NAMALWA (cell line): ENCODE results near the gene MRPS7.

Experiments used
- DNase-seq: peaks from one replicate; pipeline ENCODE4 v3.0.0-alpha.2; 2015; ENCODE audit warnings: low spot score

The MRPS7 gene

DNA sequence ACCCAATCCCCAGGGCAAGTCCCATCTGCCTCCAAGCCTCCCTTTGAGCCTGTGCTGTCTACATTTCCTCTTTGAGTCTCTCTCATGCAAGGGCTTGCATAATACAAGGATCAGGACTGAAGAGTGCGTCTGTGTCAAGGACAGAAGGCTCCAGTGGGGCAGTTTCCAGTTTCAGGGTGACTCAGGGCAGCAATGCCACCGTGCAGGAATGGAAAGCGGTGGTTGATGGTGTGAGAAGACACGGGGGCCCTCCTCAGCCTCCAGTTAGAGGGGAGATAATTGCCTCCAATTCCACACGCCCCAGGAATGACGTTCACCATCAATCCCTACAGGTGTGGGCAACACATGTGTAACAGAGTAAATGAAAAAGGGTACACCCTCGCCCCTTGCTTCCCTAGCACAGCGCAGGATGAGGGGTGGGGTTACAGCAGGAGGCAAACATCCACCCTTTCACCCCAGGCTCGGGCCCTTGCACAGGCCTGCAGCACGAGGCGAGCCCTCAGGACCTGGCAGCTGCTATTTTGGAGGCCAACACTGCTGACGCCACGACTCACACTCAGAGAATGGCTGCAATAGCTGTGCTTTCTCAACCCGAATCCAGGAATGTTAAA lies 52.4 kb downstream of the MRPS7 start:
- no peak for DNase-seq

DNA sequence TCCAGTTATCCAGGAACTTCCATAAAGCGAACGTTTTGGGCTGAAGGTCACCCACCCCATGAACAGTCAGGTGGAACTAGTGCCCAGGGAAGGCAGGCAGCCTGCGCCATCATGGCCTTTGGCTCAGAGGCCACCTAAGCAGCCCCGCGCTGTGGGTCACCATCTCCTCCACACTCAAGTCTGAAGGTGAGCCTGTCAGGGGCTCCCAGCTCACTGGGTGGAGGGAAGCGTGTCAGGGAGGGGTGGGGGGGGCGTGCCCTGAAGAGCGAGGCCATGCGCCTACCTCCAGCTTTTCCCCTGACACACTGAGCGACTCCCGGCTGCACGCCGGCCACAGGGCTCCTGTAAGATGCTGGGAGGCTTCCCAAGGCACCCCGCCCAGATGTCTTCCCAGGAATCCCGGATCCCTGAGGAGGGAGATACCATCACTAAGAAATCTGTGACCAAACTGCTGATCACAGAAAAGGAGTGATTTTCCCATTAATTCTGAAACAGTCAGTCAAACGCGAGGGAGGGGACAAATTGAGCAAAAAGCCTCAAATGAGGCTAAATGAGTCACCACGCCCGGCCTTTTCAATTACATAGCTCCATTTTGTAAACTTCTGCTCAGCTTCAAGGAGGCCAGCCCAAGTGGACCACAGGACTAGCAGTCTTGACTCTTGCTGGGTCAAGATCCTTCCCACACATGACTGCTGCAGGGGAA lies 54.0 kb downstream of the MRPS7 start:
- DNase-seq = no peak
